ENCODE data around the gene HOPX. TPM values are rescaled to one million over a fixed set of nuclear protein-coding genes. Genes with fewer than 3 reads are reported as not detected.
A peak's percentile ranks its signal among the peaks of the same experiment; 100 is the strongest.
"Not testable (repeated sequence)": the region's sequence is repeated elsewhere in the genome, so short reads cannot be mapped to it uniquely, and the experiment has no call there.

The HOPX gene, protein sequence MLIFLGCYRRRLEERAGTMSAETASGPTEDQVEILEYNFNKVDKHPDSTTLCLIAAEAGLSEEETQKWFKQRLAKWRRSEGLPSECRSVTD
- 10 to 100 TPM; 72.3 to 74.6 TPM for total RNA-seq

- no peaks in the 10 kb centered on the region for H3K36me3 Mint-ChIP-seq (ENCODE audit: low read depth)
- peaks cover 22% of the 10 kb centered on the region for H3K4me1 Mint-ChIP-seq
- CTCF ChIA-PET, result interaction anchor here (0.6 to 1.0 kb wide), 4 partner anchors 11 to 323 kb away, joined by 3 read pairs; no protein-coding TSS in a partner anchor
- POLR2A ChIA-PET, result no interaction called here
- peak; percentile 51 for DNase-seq
- H3K27me3 Mint-ChIP-seq, result peaks cover 46% of the 10 kb centered on the region
- H3K4me3 Mint-ChIP-seq, result peak within 1 kb of the TSS; percentile 46
- H3K9me3 Mint-ChIP-seq, result no peaks in the 10 kb centered on the region
- no peak within 1 kb of the TSS for H3K27ac Mint-ChIP-seq
These were observed at the start of gene HOPX for GRCh38 chr4:56681158-56681852. Gene HOPX (minus strand): TSS chr4:56681296. CDS start chr4:56657816, 23,480 bp downstream.

DNA sequence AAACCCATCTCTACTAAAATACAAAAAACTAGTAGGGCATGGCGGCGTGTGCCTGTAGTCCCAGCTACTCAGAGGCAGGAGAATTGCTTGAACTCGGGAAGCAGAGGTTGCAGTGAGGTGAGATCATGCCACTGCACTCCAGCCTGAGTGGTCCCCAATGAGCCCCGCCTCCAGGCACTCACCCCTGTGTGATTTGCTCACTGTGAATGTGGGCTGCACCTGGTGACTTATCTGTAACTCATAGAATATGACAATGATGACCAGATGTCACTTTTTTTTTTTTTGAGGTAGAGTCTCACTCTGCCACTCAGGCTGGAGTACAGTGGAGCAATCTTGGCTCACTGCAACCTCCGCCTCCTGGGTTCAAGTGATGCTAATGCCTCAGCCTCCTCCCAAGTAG lies 49.0 kb upstream of the HOPX start:
- Mint-ChIP-seq H3K27ac (no peak overlapping the region), H3K4me1 (no peaks in the 10 kb centered on the region), H3K27me3 (no peaks in the 10 kb centered on the region), H3K9me3 (peaks cover 4% of the 10 kb centered on the region), H3K36me3 (ENCODE audit: low read depth) (peaks cover 1% of the 10 kb centered on the region), H3K4me3 (no peak overlapping the region)
- no peak for DNase-seq
- CTCF ChIA-PET, result interaction anchor here (0.9 kb wide), 1 partner anchor 10 kb away, joined by 3 read pairs; no protein-coding TSS in a partner anchor
- POLR2A ChIA-PET, result no interaction called here

DNA sequence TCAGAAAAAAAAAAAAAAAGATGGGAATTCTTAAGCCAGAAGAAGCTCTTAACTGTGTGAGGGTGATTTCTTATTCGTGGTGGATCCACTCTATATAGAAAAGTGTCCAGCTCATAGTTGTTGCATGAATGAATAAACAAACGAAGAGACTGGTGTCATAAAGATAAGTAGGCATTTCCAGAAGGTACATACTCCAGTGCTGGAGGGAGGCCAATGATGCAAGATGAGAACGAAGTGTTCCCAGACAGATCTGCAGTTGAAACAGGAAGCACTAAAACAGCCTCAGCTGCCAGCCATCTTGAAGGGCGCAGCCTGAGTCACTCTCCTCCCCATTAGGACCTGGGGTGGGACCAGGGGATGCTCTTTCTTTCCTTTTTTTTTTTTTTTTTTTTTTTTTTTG lies 47.4 kb upstream of the HOPX start:
- H3K4me3 Mint-ChIP-seq, result no peak overlapping the region
- CTCF ChIA-PET, result no interaction called here
- H3K36me3 Mint-ChIP-seq (ENCODE audit: low read depth), result peaks cover 1% of the 10 kb centered on the region
- POLR2A ChIA-PET, result no interaction called here
- no peak overlapping the region for H3K27ac Mint-ChIP-seq
- peaks cover 5% of the 10 kb centered on the region for H3K4me1 Mint-ChIP-seq
- no peaks in the 10 kb centered on the region for H3K27me3 Mint-ChIP-seq
- H3K9me3 Mint-ChIP-seq, result peaks cover 4% of the 10 kb centered on the region
- no peak for DNase-seq

- H3K4me3 Mint-ChIP-seq, result no peak overlapping the region
- no peak overlapping the region for H3K27ac Mint-ChIP-seq
- peaks cover 8% of the 10 kb centered on the region for H3K9me3 Mint-ChIP-seq
- H3K27me3 Mint-ChIP-seq, result no peaks in the 10 kb centered on the region
- ChIA-PET POLR2A (no interaction called here), CTCF (no interaction called here)
- H3K4me1 Mint-ChIP-seq, result peaks cover 12% of the 10 kb centered on the region
- peaks cover 1% of the 10 kb centered on the region for H3K36me3 Mint-ChIP-seq (ENCODE audit: low read depth)
- DNase-seq, result no peak
These were observed 46.1 kb upstream of the HOPX start for GRCh38 chr4:56727150-56727549.

DNA sequence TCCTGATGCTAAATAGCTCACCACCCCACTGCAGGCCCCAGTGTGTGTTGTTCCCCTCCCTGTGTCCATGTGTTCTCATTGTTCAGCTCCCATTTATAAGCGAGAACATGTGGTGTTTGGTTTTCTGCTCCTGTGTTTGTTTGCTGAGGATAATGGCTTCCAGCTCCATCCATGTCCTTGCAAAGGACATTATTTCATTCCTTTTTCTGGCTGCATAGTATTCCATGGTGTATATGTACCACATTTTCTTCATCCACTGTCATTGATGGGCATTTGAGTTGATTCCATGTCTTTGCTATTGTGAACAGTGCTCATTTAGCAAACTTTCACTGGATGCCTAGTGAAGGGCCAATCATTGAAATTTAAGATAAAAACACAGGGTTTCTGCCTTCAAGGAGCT lies 45.5 kb upstream of the HOPX start:
- H3K27me3 Mint-ChIP-seq; CTCF ChIA-PET; H3K36me3 Mint-ChIP-seq (ENCODE audit: low read depth); DNase-seq; H3K27ac Mint-ChIP-seq; POLR2A ChIA-PET; H3K9me3 Mint-ChIP-seq; H3K4me3 Mint-ChIP-seq: not testable (repeated sequence)
- H3K4me1 Mint-ChIP-seq, result peaks cover 12% of the 10 kb centered on the region

GRCh38 chr4:56723659-56724230 lies 42.6 kb upstream of the HOPX start:
- DNase-seq, result no peak
- Mint-ChIP-seq H3K9me3 (peaks cover 8% of the 10 kb centered on the region), H3K4me1 (peaks cover 12% of the 10 kb centered on the region), H3K4me3 (no peak overlapping the region), H3K27me3 (no peaks in the 10 kb centered on the region), H3K36me3 (ENCODE audit: low read depth) (peaks cover 1% of the 10 kb centered on the region), H3K27ac (no peak overlapping the region)
- POLR2A ChIA-PET, result no interaction called here
- CTCF ChIA-PET, result interaction anchor here (1.0 kb wide), 1 partner anchor 14 kb away, joined by 3 read pairs; no protein-coding TSS in a partner anchor

- Mint-ChIP-seq H3K4me1 (peaks cover 12% of the 10 kb centered on the region), H3K27me3 (no peaks in the 10 kb centered on the region), H3K4me3 (no peak overlapping the region), H3K27ac (no peak overlapping the region), H3K9me3 (peaks cover 8% of the 10 kb centered on the region), H3K36me3 (ENCODE audit: low read depth) (peaks cover 1% of the 10 kb centered on the region)
- ChIA-PET CTCF (interaction anchor here (1.0 kb wide), 1 partner anchor 15 kb away, joined by 3 read pairs; no protein-coding TSS in a partner anchor), POLR2A (no interaction called here)
- DNase-seq, result peak; percentile 8
These were observed 42.1 kb upstream of the HOPX start for GRCh38 chr4:56723201-56723605.

- peaks cover 2% of the 10 kb centered on the region for H3K27me3 Mint-ChIP-seq
- CTCF ChIA-PET, result interaction anchor here (1.1 kb wide), 1 partner anchor 33 kb away, joined by 8 read pairs; no protein-coding TSS in a partner anchor
- no peaks in the 10 kb centered on the region for H3K4me1 Mint-ChIP-seq
- H3K4me3 Mint-ChIP-seq, result no peak overlapping the region
- no peak for DNase-seq
- POLR2A ChIA-PET, result interaction anchor here (0.7 kb wide), 1 partner anchor 23 kb away, joined by 4 read pairs; no protein-coding TSS in a partner anchor
- H3K9me3 Mint-ChIP-seq, result peaks cover 5% of the 10 kb centered on the region
- no peaks in the 10 kb centered on the region for H3K36me3 Mint-ChIP-seq (ENCODE audit: low read depth)
- H3K27ac Mint-ChIP-seq, result no peak overlapping the region
These were observed 27.1 kb upstream of the HOPX start for GRCh38 chr4:56708146-56708545.

DNA sequence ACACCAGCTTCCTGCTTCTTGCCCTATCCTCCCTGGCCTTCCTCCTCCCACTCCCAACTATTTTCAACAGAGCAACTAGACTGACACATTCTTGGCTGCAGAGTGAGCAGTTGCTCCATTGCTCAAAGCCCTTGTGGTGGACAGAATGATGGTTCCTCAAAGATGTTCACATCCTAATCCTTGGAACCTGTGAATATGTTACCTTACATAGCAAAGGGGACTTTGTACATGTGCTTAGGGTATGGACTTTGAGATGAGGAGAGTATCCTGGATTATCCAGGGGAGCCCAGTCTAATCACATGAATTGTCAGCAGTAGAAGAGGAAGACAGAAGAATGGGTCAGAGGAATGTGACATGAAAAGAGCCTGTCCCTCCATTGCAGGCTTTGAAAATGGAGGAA lies 24.9 kb upstream of the HOPX start:
- H3K27ac Mint-ChIP-seq, result no peak overlapping the region
- H3K4me1 Mint-ChIP-seq, result no peaks in the 10 kb centered on the region
- CTCF ChIA-PET, result interaction anchor here (1.2 kb wide), 1 partner anchor 11 kb away, joined by 6 read pairs; no protein-coding TSS in a partner anchor
- POLR2A ChIA-PET, result no interaction called here
- peaks cover 2% of the 10 kb centered on the region for H3K27me3 Mint-ChIP-seq
- H3K9me3 Mint-ChIP-seq, result peaks cover 2% of the 10 kb centered on the region
- DNase-seq, result no peak
- H3K4me3 Mint-ChIP-seq, result no peak overlapping the region
- no peaks in the 10 kb centered on the region for H3K36me3 Mint-ChIP-seq (ENCODE audit: low read depth)

DNA sequence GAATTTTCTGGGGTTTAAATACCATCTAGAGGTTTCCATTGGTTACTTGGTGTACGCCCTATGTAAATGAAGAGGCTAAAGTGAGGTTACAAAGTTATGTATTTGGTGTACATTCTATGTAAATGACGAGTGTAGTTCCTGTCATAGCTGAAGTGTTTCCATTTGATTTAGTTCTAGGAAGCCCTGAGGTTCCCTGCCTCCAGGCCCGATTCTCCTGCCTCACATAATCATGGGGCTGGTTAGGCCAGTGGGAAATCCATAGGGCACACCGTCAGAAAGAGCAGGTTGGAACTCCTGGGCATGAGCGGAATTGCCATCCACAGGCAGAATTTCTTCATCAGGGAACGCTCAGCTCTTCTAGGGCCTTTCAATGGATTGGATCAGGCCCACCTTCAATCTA lies 24.2 kb upstream of the HOPX start:
- H3K4me3 Mint-ChIP-seq, result no peak overlapping the region
- ChIA-PET POLR2A (no interaction called here), CTCF (interaction anchor here (1.2 kb wide), 1 partner anchor 10 kb away, joined by 6 read pairs; no protein-coding TSS in a partner anchor)
- H3K36me3 Mint-ChIP-seq (ENCODE audit: low read depth), result no peaks in the 10 kb centered on the region
- DNase-seq, result no peak
- no peak overlapping the region for H3K27ac Mint-ChIP-seq
- peaks cover 2% of the 10 kb centered on the region for H3K27me3 Mint-ChIP-seq
- peaks cover 1% of the 10 kb centered on the region for H3K9me3 Mint-ChIP-seq
- no peaks in the 10 kb centered on the region for H3K4me1 Mint-ChIP-seq

DNA sequence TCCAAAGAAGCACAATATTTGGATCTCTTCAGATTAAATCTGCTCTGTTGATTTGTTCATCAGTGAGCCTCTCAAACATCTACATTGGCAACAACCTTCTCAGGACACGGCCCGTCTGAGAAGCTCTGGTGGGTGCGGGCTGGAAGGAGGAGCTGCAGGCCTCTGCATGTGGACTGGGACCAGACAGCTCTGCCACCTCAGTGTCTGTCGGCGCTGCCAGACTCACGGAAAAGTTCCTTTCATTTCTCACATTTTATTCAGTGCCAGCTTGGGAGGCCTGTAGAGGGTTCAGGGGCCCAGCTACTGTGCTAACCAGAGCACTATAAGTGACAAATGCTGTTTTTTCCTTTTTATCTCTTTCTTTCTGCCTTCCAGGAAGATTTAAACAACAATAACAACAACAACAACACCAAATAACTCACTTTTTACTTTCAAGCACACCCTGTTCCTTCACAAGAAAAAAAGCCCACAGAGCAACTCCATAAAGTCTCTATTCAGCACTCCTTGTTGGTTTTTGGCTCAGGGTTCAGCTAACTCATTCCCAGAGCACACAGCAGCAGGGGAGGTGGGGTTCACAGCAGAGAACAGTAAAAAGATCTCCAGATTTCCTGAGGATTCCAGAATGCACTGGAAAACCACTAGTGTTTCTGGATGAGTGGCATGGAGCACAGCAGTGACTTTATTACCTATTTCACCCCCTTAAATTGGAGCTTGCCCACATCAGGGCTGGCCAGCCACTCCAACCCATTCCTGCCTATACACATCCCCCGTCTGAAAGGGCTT lies 23.2 kb upstream of the HOPX start:
- CTCF ChIA-PET, result interaction anchor here (0.7 kb wide), 1 partner anchor 73 kb away, joined by 3 read pairs; no protein-coding TSS in a partner anchor
- POLR2A ChIA-PET, result no interaction called here

DNA sequence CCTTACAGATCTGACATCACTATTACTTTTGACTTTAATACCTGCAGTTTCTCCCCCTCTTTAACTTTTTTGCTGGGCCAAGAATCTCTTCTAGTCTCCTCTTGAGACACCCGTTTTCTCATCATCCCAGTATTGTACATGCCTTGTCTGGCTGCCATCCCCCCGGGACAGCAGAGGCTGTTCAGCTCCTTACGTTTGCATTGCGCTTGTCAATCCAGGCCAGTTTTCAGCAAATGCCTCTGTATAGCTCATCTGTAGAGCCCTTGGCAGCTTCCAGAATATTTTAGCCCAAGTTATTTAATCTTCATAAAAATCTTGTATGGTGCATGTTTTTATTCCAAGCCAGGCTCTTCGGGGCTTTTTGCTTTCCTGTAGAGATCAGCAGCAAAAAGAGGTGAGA lies 22.3 kb upstream of the HOPX start:
- no peak overlapping the region for H3K4me3 Mint-ChIP-seq
- no peak for DNase-seq
- H3K27me3 Mint-ChIP-seq, result no peaks in the 10 kb centered on the region
- no peaks in the 10 kb centered on the region for H3K9me3 Mint-ChIP-seq
- H3K36me3 Mint-ChIP-seq (ENCODE audit: low read depth), result no peaks in the 10 kb centered on the region
- no peaks in the 10 kb centered on the region for H3K4me1 Mint-ChIP-seq
- no peak overlapping the region for H3K27ac Mint-ChIP-seq
- ChIA-PET POLR2A (no interaction called here), CTCF (interaction anchor here (1.2 kb wide), 1 partner anchor 14 kb away, joined by 3 read pairs; no protein-coding TSS in a partner anchor)

More for the DNA sequence above, 23.2 kb upstream of the HOPX start:
- no peaks in the 10 kb centered on the region for H3K27me3 Mint-ChIP-seq
- no peaks in the 10 kb centered on the region for H3K36me3 Mint-ChIP-seq (ENCODE audit: low read depth)
- H3K4me1 Mint-ChIP-seq, result no peaks in the 10 kb centered on the region
- no peak overlapping the region for H3K4me3 Mint-ChIP-seq
- no peak overlapping the region for H3K27ac Mint-ChIP-seq
- no peaks in the 10 kb centered on the region for H3K9me3 Mint-ChIP-seq
- no peak for DNase-seq

DNA sequence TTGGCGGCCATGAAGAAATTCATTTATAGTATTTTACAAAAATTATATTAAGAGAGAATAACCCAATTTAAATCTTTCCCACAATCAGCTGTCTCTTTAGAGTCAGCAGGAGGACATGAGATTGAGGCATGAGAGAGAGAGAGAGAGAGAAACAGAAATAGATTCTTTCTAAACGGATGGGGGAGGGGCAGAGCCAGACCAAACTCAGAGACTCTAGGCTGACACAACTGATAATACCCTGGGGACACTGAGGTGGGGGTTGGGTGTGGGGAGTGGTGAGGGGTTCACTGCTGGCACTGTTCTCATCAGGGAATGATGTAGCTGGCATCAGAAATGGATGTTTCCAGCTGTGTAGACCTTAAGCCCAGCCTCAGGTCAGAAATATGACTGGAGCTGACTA lies 20.5 kb upstream of the HOPX start:
- Mint-ChIP-seq H3K27me3 (no peaks in the 10 kb centered on the region), H3K9me3 (no peaks in the 10 kb centered on the region), H3K27ac (no peak overlapping the region), H3K4me3 (no peak overlapping the region), H3K36me3 (ENCODE audit: low read depth) (no peaks in the 10 kb centered on the region), H3K4me1 (peaks cover 6% of the 10 kb centered on the region)
- CTCF ChIA-PET, result no interaction called here
- DNase-seq, result no peak
- POLR2A ChIA-PET, result no interaction called here

All from activated CD4-positive, alpha-beta T cell treated with anti-CD3 and anti-CD28 coated beads, Interleukin-2, amount 10 ng/mL, durations not matched to agents 7 days and 5 days (primary cell).